Gastrocnemius medialis (tissue), 4 donors: ENCODE measurements around the gene MYO3B. TPM values are rescaled to one million over a fixed set of nuclear protein-coding genes. Genes with fewer than 3 reads are reported as not detected.

Experiments used
- ATAC-seq, 2 donors: fragments of 150-250 bp; one replicate each; pipeline ENCODE4 v1.9.1; 2016
- DNase-seq, 2 donors: peaks; one replicate each; pipeline ENCODE4 v3.0.0-alpha.2; 2019
- H3K27ac ChIP-seq, 4 donors: fragments of 200-600 bp; sonication (generic); 1 replicate in 1 of 4; 2 replicates in 3 of 4; pipeline ENCODE4 v1.5.1; 2016 to 2018; ENCODE audit warnings: mild to moderate bottlenecking in 2 of 4, moderate library complexity in 1 of 4
- H3K27me3 ChIP-seq, 3 donors: fragments of 200-600 bp; sonication (generic) in 2 of 3; 1 replicate in 1 of 3; 2 replicates in 2 of 3; pipeline versions ENCODE4 v1.5.1 to v1.6.0; 2016 to 2019; ENCODE audit warnings: mild to moderate bottlenecking in 1 of 3, moderate library complexity in 1 of 3
- H3K36me3 ChIP-seq, 2 donors: fragments of 200-600 bp; sonication (generic) in 1 of 2; one replicate each; pipeline ENCODE4 v1.5.1; 2017 to 2018
- H3K4me1 ChIP-seq, 2 donors: fragments of 200-600 bp; sonication (generic) in 1 of 2; one replicate each; pipeline ENCODE4 v1.5.1; 2016 to 2017; ENCODE audit warnings: mild to moderate bottlenecking in 2 of 2
- H3K4me3 ChIP-seq, 4 donors: fragments of 200-600 bp; sonication (generic) in 3 of 4; 1 replicate in 1 of 4; 2 replicates in 3 of 4; pipeline ENCODE4 v1.5.1; 2016 to 2019; ENCODE audit warnings: mild to moderate bottlenecking in 2 of 4
- H3K9me3 ChIP-seq, 3 donors: fragments of 200-600 bp; sonication (generic) in 2 of 3; 1 replicate in 1 of 3; 2 replicates in 2 of 3; pipeline ENCODE4 v1.5.1; 2016 to 2019
- POLR2A ChIP-seq, 2 donors: fragments of 450-650 bp; IDR thresholded peaks; one replicate each; pipeline ENCODE4 v1.6.1; 2017; ENCODE audit warnings: antibody characterized with exemption in 2 of 2, mild to moderate bottlenecking in 2 of 2, moderate library complexity in 2 of 2
- in situ Hi-C, 4 donors: fragments of 200-750 bp; cut with MboI; loops; one replicate each; pipeline versions ENCODE4 v1.15.0 to v1.8.0; 2017; ENCODE audit warnings: low sequenced_read_pairs in 4 of 4
- intact Hi-C: fragments of 100-400 bp; cut with DNase I; formaldehyde crosslinking; loops from one replicate; pipeline ENCODE4 v1.15.1; 2023; ENCODE audit warnings: low total_unique reads
- total RNA-seq, 4 donors: library from RNA; depleted of rRNA; stranded (reverse); fragments of >200 nt; gene quantifications; one replicate each; pipeline versions ENCODE4 v1.1.0 to v1.2.3, GENCODE V29; 2016
- TF ChIP-seq, protein P1 (sequence below), 5 experiments: fragments of 450-650 bp in 3 of 5; fragments of 200-600 bp in 2 of 5; sonication (generic) in 2 of 5; IDR thresholded peaks in 4 of 5; conservative IDR thresholded peaks in 1 of 5; 1 replicate in 4 of 5; 2 replicates in 1 of 5; pipeline ENCODE4 v1.5.1; 2016 to 2019; ENCODE audit warnings: antibody characterized with exemption in 5 of 5, mild to moderate bottlenecking in 3 of 5, moderate library complexity in 3 of 5

The MYO3B gene, protein sequence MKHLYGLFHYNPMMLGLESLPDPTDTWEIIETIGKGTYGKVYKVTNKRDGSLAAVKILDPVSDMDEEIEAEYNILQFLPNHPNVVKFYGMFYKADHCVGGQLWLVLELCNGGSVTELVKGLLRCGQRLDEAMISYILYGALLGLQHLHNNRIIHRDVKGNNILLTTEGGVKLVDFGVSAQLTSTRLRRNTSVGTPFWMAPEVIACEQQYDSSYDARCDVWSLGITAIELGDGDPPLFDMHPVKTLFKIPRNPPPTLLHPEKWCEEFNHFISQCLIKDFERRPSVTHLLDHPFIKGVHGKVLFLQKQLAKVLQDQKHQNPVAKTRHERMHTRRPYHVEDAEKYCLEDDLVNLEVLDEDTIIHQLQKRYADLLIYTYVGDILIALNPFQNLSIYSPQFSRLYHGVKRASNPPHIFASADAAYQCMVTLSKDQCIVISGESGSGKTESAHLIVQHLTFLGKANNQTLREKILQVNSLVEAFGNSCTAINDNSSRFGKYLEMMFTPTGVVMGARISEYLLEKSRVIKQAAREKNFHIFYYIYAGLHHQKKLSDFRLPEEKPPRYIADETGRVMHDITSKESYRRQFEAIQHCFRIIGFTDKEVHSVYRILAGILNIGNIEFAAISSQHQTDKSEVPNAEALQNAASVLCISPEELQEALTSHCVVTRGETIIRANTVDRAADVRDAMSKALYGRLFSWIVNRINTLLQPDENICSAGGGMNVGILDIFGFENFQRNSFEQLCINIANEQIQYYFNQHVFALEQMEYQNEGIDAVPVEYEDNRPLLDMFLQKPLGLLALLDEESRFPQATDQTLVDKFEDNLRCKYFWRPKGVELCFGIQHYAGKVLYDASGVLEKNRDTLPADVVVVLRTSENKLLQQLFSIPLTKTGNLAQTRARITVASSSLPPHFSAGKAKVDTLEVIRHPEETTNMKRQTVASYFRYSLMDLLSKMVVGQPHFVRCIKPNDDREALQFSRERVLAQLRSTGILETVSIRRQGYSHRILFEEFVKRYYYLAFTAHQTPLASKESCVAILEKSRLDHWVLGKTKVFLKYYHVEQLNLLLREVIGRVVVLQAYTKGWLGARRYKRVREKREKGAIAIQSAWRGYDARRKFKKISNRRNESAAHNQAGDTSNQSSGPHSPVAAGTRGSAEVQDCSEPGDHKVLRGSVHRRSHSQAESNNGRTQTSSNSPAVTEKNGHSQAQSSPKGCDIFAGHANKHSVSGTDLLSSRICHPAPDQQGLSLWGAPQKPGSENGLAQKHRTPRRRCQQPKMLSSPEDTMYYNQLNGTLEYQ (N-terminal part only)
- total RNA-seq: under 1 TPM in 2 of 4 donors, not detected in 2; 0.07 to 0.27 TPM

DNA sequence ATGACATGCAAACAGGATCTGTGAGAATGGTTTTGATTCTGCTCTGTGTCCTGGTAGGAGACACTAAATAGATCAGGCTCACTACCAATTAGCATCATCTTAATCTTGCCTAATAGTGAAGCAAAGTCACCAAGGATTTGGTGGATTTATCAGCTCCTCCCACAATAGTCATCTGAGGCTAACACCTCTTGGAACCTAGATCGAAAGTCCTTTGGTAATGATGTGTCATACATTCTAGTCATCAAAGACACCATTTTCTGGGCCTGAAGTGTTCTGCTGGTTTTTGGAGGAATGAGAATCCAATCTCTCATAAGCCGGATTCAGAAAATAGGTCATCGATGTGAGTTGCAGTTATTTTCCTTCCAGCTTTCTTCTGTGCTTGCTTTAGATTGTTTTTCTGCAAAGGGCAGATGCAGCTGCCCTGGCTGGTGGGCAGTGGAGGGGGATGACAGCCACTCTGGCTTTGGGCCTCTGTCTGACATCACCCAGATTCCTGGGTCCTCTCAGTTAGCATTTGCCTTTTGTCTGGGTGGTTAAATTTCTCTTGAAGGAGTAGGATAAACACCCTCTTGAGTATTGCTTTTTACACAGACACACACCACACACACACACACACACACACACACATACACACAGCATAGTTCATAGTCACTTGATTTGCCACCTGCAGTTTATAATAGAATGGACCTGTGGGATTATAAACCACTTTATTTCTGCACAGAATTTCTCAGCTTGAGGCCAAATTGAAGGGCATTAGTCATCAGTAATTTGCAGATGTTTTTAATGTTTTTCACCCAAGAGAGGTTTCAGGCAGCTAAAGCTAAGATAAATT lies at the start of gene MYO3B:
Gene MYO3B (plus strand): TSS at position 198 of the 832 bp plus-strand sequence. CDS start 141 bp downstream, at position 339.
- Histone ChIP-seq H3K4me3 (no peak within 1 kb of the TSS), H3K4me1 (no peaks in the 10 kb centered on the region), H3K9me3 (no peaks in the 10 kb centered on the region), H3K36me3 (no peaks in the 10 kb centered on the region), H3K27me3 (no peaks in the 10 kb centered on the region), H3K27ac (peak within 1 kb of the TSS in 1 of 4 donors; percentile 3)
- in situ Hi-C loops: no loop called here
- TF ChIP-seq, protein P1, sequence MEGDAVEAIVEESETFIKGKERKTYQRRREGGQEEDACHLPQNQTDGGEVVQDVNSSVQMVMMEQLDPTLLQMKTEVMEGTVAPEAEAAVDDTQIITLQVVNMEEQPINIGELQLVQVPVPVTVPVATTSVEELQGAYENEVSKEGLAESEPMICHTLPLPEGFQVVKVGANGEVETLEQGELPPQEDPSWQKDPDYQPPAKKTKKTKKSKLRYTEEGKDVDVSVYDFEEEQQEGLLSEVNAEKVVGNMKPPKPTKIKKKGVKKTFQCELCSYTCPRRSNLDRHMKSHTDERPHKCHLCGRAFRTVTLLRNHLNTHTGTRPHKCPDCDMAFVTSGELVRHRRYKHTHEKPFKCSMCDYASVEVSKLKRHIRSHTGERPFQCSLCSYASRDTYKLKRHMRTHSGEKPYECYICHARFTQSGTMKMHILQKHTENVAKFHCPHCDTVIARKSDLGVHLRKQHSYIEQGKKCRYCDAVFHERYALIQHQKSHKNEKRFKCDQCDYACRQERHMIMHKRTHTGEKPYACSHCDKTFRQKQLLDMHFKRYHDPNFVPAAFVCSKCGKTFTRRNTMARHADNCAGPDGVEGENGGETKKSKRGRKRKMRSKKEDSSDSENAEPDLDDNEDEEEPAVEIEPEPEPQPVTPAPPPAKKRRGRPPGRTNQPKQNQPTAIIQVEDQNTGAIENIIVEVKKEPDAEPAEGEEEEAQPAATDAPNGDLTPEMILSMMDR (IDR thresholded peaks at IDR 0.05 in 4 of 5, conservative IDR thresholded peaks at IDR 0.05 in 1 of 5): no peak
- TF ChIP-seq POLR2A (IDR thresholded peaks at IDR 0.05): no peak
- no peak for DNase-seq
- intact Hi-C loops: no loop called here
- ATAC-seq: peak in 1 of 2 donors; percentile 52

DNA sequence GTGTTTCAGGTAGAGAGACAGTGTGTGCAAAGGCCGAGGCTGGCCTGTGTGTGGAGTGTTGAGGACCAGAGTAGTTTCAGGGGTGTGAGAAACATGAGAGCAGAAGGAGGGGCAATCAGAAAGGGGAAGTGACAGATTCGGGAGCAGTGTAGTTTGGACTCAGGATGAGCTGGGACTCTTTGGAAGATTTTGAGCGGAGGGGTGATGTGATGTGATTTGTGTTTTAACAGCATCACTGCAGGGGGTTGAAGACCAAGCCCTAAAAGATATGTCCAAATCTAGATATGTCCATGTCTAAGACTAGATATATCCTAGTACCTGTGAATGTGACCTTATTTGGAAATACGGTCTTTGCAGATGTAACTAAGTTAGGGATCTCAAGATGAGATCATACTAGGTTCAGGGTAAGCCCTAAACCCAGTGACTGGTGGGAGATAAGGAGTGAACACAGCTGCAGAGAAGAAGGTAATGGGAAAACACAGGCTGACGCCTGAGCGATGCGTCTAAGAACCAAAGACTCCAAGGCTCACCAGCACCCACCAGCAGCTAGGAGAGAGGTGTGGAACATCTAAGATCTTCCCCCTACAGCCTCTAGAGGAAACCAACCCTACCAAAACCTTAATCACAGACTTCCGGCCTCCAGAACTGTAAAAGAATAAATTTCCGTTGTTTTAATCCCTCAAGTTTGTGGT lies 38.5 kb upstream of the MYO3B start:
- no peaks in the 10 kb centered on the region for H3K36me3 ChIP-seq
- no peaks in the 10 kb centered on the region for H3K27me3 ChIP-seq
- TF ChIP-seq POLR2A (IDR thresholded peaks at IDR 0.05): no peak
- TF ChIP-seq, protein P1 (IDR thresholded peaks at IDR 0.05 in 4 of 5, conservative IDR thresholded peaks at IDR 0.05 in 1 of 5): no peak
- ATAC-seq (no peak), DNase-seq (no peak)
- in situ Hi-C loops (no loop called here), intact Hi-C loops (no loop called here)
- H3K4me1 ChIP-seq: no peaks in the 10 kb centered on the region
- H3K27ac ChIP-seq: no peak overlapping the region
- H3K9me3 ChIP-seq: no peaks in the 10 kb centered on the region
- no peak overlapping the region for H3K4me3 ChIP-seq

DNA sequence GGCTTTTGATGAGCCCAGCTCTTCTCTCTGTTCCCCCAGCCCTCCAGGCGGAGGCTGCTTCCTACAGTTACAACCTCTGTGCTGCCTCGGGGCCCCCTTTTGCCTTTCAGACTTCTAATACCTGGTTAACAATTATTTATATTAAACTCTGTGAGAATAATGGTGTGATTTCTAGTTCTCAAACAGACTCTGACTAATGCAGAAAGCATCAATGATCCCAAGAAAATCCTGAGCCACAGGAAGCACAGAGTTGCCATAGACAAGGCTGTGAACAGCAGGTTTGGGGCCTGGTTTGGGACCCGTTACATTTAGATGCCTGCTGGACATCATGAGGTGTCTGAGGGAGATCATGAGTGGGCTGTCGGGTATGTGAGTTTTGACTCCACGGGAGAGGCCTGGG lies 37.4 kb upstream of the MYO3B start:
- Histone ChIP-seq H3K27ac (no peak overlapping the region), H3K4me3 (no peak overlapping the region), H3K36me3 (no peaks in the 10 kb centered on the region), H3K27me3 (no peaks in the 10 kb centered on the region), H3K4me1 (no peaks in the 10 kb centered on the region), H3K9me3 (no peaks in the 10 kb centered on the region)
- no peak for TF ChIP-seq POLR2A (IDR thresholded peaks at IDR 0.05)
- TF ChIP-seq, protein P1 (IDR thresholded peaks at IDR 0.05 in 4 of 5, conservative IDR thresholded peaks at IDR 0.05 in 1 of 5): no peak
- ATAC-seq: no peak
- in situ Hi-C loops (no loop called here), intact Hi-C loops (no loop called here)
- DNase-seq: no peak
